Large intestine (tissue), 3 donors: ENCODE data around the gene TTC12. TPM values are rescaled to one million over a fixed set of nuclear protein-coding genes. Genes with fewer than 3 reads are reported as not detected.

Experiments
- DNase-seq, 2 donors: peaks; one replicate each; pipeline versions ENCODE4 v3.0.0 to v3.0.0-alpha.2; 2013
- H3K27ac ChIP-seq: one replicate; pipeline ENCODE4 v1.5.1; 2013; ENCODE audit warnings: low read length
- H3K27me3 ChIP-seq: 2 replicates; pipeline ENCODE4 v1.6.1; 2013; ENCODE audit warnings: low read length; ENCODE audit not compliant: control insufficient read depth, insufficient read depth
- H3K36me3 ChIP-seq: 2 replicates; pipeline ENCODE4 v1.6.1; 2013; ENCODE audit warnings: low read length; ENCODE audit not compliant: control insufficient read depth, insufficient read depth
- H3K4me1 ChIP-seq: one replicate; pipeline ENCODE4 v1.6.1; 2013; ENCODE audit warnings: low read length; ENCODE audit not compliant: control insufficient read depth, insufficient read depth
- H3K4me3 ChIP-seq: one replicate; pipeline ENCODE4 v1.5.1; 2013; ENCODE audit warnings: low read length
- H3K9me3 ChIP-seq: one replicate; pipeline ENCODE4 v1.6.1; 2013; ENCODE audit warnings: mild to moderate bottlenecking, low read depth, low read length, moderate library complexity; ENCODE audit not compliant: control insufficient read depth
- WGBS: methylation state at CpG from one replicate; pipeline ENCODE4 v1.1.5; 2013; ENCODE audit warnings: low lambda C conversion rate; ENCODE audit not compliant: insufficient coverage; 5-methylcytosine and 5-hydroxymethylcytosine counted together
- polyA plus RNA-seq: library from polyadenylated mRNA; unstranded; fragments of 120-200 nt; gene quantifications from one replicate; pipeline ENCODE4 v1.2.1, GENCODE V29; 2013

TTC12 gene
- polyA plus RNA-seq, 1 donor, result 17.6 TPM

- H3K27me3 ChIP-seq, result no peaks in the 10 kb centered on the region
- no peaks in the 10 kb centered on the region for H3K9me3 ChIP-seq
- H3K4me1 ChIP-seq, result no peaks in the 10 kb centered on the region
- no peak overlapping the region for H3K4me3 ChIP-seq
- WGBS, result no CpG with 5 or more reads among the region's 10 CpGs
- DNase-seq, result no peak
- peaks cover 5% of the 10 kb centered on the region for H3K36me3 ChIP-seq
- H3K27ac ChIP-seq, result no peak overlapping the region
Observed at GRCh38 chr11:113273720-113274119, 40.7 kb upstream of the TTC12 start.

GRCh38 chr11:113274713-113275582 lies 39.4 kb upstream of the TTC12 start:
- Histone ChIP-seq H3K4me1 (no peaks in the 10 kb centered on the region), H3K36me3 (peaks cover 5% of the 10 kb centered on the region), H3K4me3 (no peak overlapping the region), H3K9me3 (no peaks in the 10 kb centered on the region), H3K27me3 (no peaks in the 10 kb centered on the region), H3K27ac (no peak overlapping the region)
- no peak for DNase-seq
- WGBS, result no CpG with 5 or more reads among the region's 19 CpGs

DNA sequence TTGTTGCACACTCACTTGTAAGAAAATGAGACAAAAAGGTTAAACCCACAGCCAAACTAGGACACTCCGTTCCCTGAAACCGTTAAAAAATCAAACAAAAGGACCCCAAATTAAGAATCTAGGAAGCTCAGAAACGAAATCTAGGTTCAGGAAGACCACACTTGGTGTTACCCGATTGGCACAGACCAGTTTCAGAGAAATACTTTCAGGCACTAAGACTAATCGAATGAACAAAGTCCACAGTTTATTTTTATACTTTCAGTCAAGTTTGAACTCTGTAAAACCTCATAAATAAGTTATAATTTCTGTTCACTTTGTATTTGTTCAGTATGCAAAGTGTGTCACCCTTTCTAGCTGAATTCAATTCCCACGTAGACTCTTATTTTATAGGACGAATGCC lies 38.8 kb upstream of the TTC12 start:
- H3K36me3 ChIP-seq, result peaks cover 5% of the 10 kb centered on the region
- no peaks in the 10 kb centered on the region for H3K4me1 ChIP-seq
- no peaks in the 10 kb centered on the region for H3K27me3 ChIP-seq
- no peaks in the 10 kb centered on the region for H3K9me3 ChIP-seq
- no peak for DNase-seq
- no peak overlapping the region for H3K27ac ChIP-seq
- no peak overlapping the region for H3K4me3 ChIP-seq
- WGBS, result 83% methylated on average over 4 of the region's 7 CpGs

GRCh38 chr11:113276466-113276865 lies 37.9 kb upstream of the TTC12 start:
- Histone ChIP-seq H3K9me3 (no peaks in the 10 kb centered on the region), H3K4me1 (no peaks in the 10 kb centered on the region), H3K4me3 (no peak overlapping the region), H3K27me3 (no peaks in the 10 kb centered on the region), H3K27ac (no peak overlapping the region), H3K36me3 (peaks cover 5% of the 10 kb centered on the region)
- no peak for DNase-seq
- 100% methylated on average over 1 of the region's 2 CpGs for WGBS

- H3K27ac ChIP-seq, result no peak overlapping the region
- H3K36me3 ChIP-seq, result peaks cover 5% of the 10 kb centered on the region
- no CpG with 5 or more reads among the region's 5 CpGs for WGBS
- H3K27me3 ChIP-seq, result no peaks in the 10 kb centered on the region
- no peak for DNase-seq
- H3K4me3 ChIP-seq, result no peak overlapping the region
- no peaks in the 10 kb centered on the region for H3K9me3 ChIP-seq
- H3K4me1 ChIP-seq, result no peaks in the 10 kb centered on the region
Observed at GRCh38 chr11:113277907-113278306, 36.5 kb upstream of the TTC12 start.

DNA sequence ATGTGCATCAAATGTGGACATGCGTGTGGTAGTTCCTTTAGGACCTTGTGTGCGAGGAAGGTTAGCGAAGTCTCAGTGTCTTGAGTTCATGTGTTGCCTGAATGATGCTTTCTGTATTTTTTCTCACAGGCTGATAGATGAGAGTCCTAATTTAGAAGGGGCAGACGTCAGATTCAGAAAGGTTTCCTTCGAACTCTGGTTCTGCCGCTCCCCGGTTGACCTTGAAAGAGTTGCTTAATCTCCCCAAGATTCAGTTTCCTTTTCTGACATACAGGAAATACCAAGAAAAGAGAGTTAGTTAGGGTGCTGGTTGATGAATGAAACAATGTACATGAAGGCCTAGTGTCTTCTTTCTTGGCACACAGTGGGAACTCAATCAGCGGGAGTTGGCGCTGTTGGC lies 35.9 kb upstream of the TTC12 start:
- no peaks in the 10 kb centered on the region for H3K4me1 ChIP-seq
- H3K4me3 ChIP-seq, result no peak overlapping the region
- H3K27me3 ChIP-seq, result no peaks in the 10 kb centered on the region
- H3K27ac ChIP-seq, result no peak overlapping the region
- no peaks in the 10 kb centered on the region for H3K9me3 ChIP-seq
- DNase-seq, result no peak
- H3K36me3 ChIP-seq, result peaks cover 5% of the 10 kb centered on the region
- 100% methylated on average over 1 of the region's 9 CpGs for WGBS

DNA sequence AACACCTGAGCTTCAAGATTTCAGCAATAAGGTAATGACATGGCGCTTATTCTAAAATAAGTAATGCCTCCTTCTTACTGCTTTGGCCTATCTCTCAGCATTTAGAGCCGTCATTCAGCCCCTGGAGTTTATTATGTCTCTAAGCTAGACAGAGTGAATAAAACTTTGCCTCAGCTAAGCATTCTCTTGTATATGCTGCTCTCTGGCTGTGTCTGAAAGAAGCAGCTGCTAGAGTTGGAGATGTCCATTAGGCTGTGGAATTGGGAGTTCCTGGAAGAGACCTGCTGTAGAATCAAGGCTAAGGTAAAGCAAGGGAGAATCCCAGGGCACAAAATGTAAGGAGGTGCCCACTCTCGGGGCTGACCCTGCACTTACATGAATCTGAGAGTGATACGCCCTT lies 35.5 kb upstream of the TTC12 start:
- Histone ChIP-seq H3K4me1 (no peaks in the 10 kb centered on the region), H3K27ac (no peak overlapping the region), H3K27me3 (no peaks in the 10 kb centered on the region), H3K4me3 (no peak overlapping the region), H3K36me3 (peaks cover 5% of the 10 kb centered on the region), H3K9me3 (no peaks in the 10 kb centered on the region)
- no CpG with 5 or more reads among the region's 4 CpGs for WGBS
- no peak for DNase-seq

DNA sequence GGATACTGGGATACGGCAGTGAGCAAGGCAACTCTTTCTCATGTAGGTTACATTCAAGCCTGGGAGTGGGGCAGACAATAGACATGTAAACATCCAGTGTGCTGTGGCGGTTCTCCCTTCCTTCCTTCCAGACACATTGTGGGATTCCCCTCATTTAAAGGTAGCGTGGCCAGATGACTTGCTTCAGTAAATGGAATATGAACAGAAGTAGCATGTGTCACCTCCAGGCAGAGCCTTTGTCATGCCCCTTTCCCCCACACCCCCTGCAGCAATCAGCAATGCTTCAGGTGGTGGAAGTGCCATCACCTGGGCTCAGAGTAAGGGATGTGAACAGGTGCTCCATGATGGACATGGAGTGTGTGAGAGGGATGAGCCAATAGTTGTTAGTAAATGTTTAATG lies 34.8 kb upstream of the TTC12 start:
- Histone ChIP-seq H3K36me3 (peaks cover 5% of the 10 kb centered on the region), H3K9me3 (no peaks in the 10 kb centered on the region), H3K4me3 (no peak overlapping the region), H3K4me1 (no peaks in the 10 kb centered on the region), H3K27me3 (no peaks in the 10 kb centered on the region), H3K27ac (no peak overlapping the region)
- no CpG with 5 or more reads among the region's 3 CpGs for WGBS
- no peak for DNase-seq

DNA sequence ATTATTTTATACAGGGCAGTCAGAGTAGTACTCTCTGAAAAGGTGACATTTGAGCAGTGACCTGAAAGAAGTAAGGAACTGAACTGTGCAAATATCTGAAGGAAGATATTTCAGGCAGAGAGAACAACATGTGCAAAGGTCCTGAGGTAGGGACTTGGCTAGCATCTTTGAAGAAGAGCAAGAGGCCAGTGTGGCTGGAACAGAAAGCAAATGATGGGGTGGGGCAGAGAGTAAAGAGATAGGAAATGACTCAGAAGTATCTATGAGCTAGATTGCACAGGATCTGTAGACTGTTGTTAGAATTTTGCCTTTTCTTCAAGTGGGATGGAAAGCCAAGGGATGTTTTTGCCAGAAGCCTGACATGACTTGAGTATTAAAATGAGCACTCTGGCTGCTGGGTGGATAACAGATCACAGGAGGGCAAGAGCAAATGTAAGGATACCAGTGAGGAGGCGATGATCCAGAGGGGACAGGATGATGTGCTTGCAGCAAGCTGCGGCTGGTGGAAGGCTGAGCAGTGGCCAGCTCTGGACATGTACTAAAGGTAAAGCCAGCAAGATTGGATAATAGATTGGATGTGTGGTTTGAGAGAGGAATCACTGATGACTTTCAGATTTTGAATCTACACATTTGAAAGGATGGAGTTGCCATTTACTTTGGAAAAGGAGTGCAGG lies 33.2 kb upstream of the TTC12 start:
- DNase-seq, result no peak
- no peaks in the 10 kb centered on the region for H3K27me3 ChIP-seq
- H3K27ac ChIP-seq, result no peak overlapping the region
- no peak overlapping the region for H3K4me3 ChIP-seq
- no peaks in the 10 kb centered on the region for H3K4me1 ChIP-seq
- no peaks in the 10 kb centered on the region for H3K9me3 ChIP-seq
- WGBS, result 83% methylated on average over 1 of the region's 2 CpGs
- H3K36me3 ChIP-seq, result peaks cover 2% of the 10 kb centered on the region

- no peaks in the 10 kb centered on the region for H3K27me3 ChIP-seq
- H3K27ac ChIP-seq, result no peak overlapping the region
- no peak for DNase-seq
- H3K4me1 ChIP-seq, result peaks cover under 1% of the 10 kb centered on the region
- H3K36me3 ChIP-seq, result no peaks in the 10 kb centered on the region
- no CpG with 5 or more reads among the region's 3 CpGs for WGBS
- H3K9me3 ChIP-seq, result no peaks in the 10 kb centered on the region
- H3K4me3 ChIP-seq, result no peak overlapping the region
Observed at GRCh38 chr11:113282898-113283437, 31.4 kb upstream of the TTC12 start.
